HepG2 (cell line): Measurements from ENCODE around the gene ARID1A. TPM values are rescaled to one million over a fixed set of nuclear protein-coding genes. Genes with fewer than 3 reads are reported as not detected.
A peak's percentile ranks its signal among the peaks of the same experiment; 100 is the strongest.

ENCODE experiments used
- ATAC-seq: fragments of 200-7000 bp; cut with Tn5 transposase; 3 replicates; pipeline ENCODE4 v1.9.1; 2020; ENCODE audit warnings: mild to moderate bottlenecking, moderate library complexity
- BruUV-seq: library from RNA; stranded (reverse); fragments of 400-500 nt; replicated peaks from 2 replicates; lab custom pipeline; 2021; lab: Mats Ljungman, UMichigan
- CTCF ChIA-PET: fragments of 300-600 bp; formaldehyde crosslinking; extraction: SDS; loops from one replicate; lab custom pipeline; 2021; ENCODE audit warnings: low total read pairs, inconsistent platforms, low intra/inter-chr PET ratio; lab: Yijun Ruan, JAX
- POLR2A ChIA-PET: fragments of 350-600 bp; sonication (Branson Sonifier 250); formaldehyde crosslinking; loops from one replicate; lab custom pipeline; 2020; ENCODE audit warnings: antibody characterized with exemption, inconsistent platforms; lab: Yijun Ruan, JAX
- DNase-seq: peaks from one replicate; pipeline ENCODE4 v3.0.0-alpha.2; 2015; ENCODE audit warnings: low spot score
- FAIRE-seq: peaks from 3 replicates; lab custom pipeline; 2011; peaks lifted over from hg19 to GRCh38; lab: Jason Lieb, UNC
- H2AFZ ChIP-seq: one replicate; pipeline ENCODE4 v1.6.1; 2011; ENCODE audit warnings: low read length, inconsistent platforms
- H3K27ac ChIP-seq: fragments of 300-600 bp; 3 replicates; pipeline ENCODE4 v1.8.0; 2011; ENCODE audit warnings: mixed run types, mild to moderate bottlenecking, mixed read lengths, low read length, inconsistent platforms; ENCODE audit not compliant: insufficient read depth; ENCODE audit errors: extremely low read length
- H3K27me3 ChIP-seq, 2 experiments: fragments of 200-600 bp in 1 of 2; 2 replicates in 1 of 2; 3 replicates in 1 of 2; pipeline versions ENCODE4 v1.6.0 to v1.8.0; 2011; ENCODE audit warnings: low read length in 2 of 2, mild to moderate bottlenecking in 2 of 2, moderate library complexity in 2 of 2, inconsistent platforms in 1 of 2; ENCODE audit not compliant: insufficient read depth in 2 of 2, control insufficient read depth in 1 of 2
- H3K36me3 ChIP-seq, 2 experiments: fragments of 200-600 bp in 1 of 2; replicated peaks in 1 of 2; 2 replicates in 1 of 2; 3 replicates in 1 of 2; pipeline versions ENCODE4 v1.5.1 to v1.8.0; 2011; ENCODE audit warnings: low read length in 2 of 2, inconsistent platforms in 1 of 2; ENCODE audit not compliant: insufficient read depth in 2 of 2, control insufficient read depth in 1 of 2
- H3K4me1 ChIP-seq: 2 replicates; pipeline ENCODE4 v1.5.1; 2012; ENCODE audit warnings: low read length, inconsistent platforms; ENCODE audit not compliant: insufficient read depth
- H3K4me2 ChIP-seq: 2 replicates; pipeline ENCODE4 v1.6.0; 2011; ENCODE audit warnings: low read depth, low read length, inconsistent platforms
- H3K4me3 ChIP-seq, 3 experiments: fragments of 200-600 bp in 1 of 3; sonication (generic), shearing (Covaris generic) in 1 of 3; replicated peaks in 1 of 3; 2 replicates each; pipeline ENCODE4 v1.5.1; 2011 to 2016; ENCODE audit warnings: low read length in 3 of 3, inconsistent platforms in 2 of 3, low read depth in 2 of 3, mild to moderate bottlenecking in 2 of 3, control low read depth in 1 of 3, mixed read lengths in 1 of 3; ENCODE audit not compliant: insufficient read depth in 1 of 3
- H3K79me2 ChIP-seq: one replicate; pipeline ENCODE4 v1.6.1; 2011; ENCODE audit warnings: low read length, inconsistent platforms; ENCODE audit not compliant: insufficient read depth
- H3K9ac ChIP-seq: 2 replicates; pipeline ENCODE4 v1.6.0; 2011; ENCODE audit warnings: mild to moderate bottlenecking, low read depth, low read length, inconsistent platforms; ENCODE audit not compliant: insufficient read depth
- H3K9me3 ChIP-seq: 2 replicates; pipeline ENCODE4 v1.5.1; 2012; ENCODE audit warnings: mild to moderate bottlenecking, low read length
- H4K20me1 ChIP-seq: 2 replicates; pipeline ENCODE4 v1.6.0; 2011; ENCODE audit warnings: inconsistent platforms, mild to moderate bottlenecking, low read length, moderate library complexity; ENCODE audit not compliant: insufficient read depth
- AGO2 ChIP-seq: fragments of 200-400 bp; formaldehyde crosslinking; optimal IDR thresholded peaks from 2 replicates; pipeline ENCODE3; 2017; ENCODE audit warnings: mild to moderate bottlenecking, low read depth, low read length, moderate library complexity
- BCL6 ChIP-seq: IDR thresholded peaks from 2 replicates; pipeline ENCODE4 v1.6.1; 2016; ENCODE audit warnings: missing genetic modification reagents, missing compliant biosample characterization
- MYC ChIP-seq: sonication (generic); formaldehyde crosslinking; IDR thresholded peaks from 2 replicates; pipeline ENCODE4 v1.9.0; 2021; ENCODE audit warnings: missing genetic modification reagents, borderline replicate concordance
- SALL1 ChIP-seq: sonication (generic); formaldehyde crosslinking; IDR thresholded peaks from 2 replicates; pipeline ENCODE4 v1.8.0; 2022; ENCODE audit warnings: mild to moderate bottlenecking, missing genetic modification reagents
- TEAD2 ChIP-seq: sonication (generic); formaldehyde crosslinking; IDR thresholded peaks from 2 replicates; pipeline ENCODE4 v1.9.0; 2021; ENCODE audit warnings: missing genetic modification reagents
- ZKSCAN5 ChIP-seq: sonication (generic); formaldehyde crosslinking; IDR thresholded peaks from 2 replicates; pipeline ENCODE4 v1.5.1; 2020; ENCODE audit warnings: mild to moderate bottlenecking, missing genetic modification reagents
- ZNF337 ChIP-seq: sonication (generic); formaldehyde crosslinking; IDR thresholded peaks from 2 replicates; pipeline ENCODE4 v1.5.1; 2020; ENCODE audit warnings: missing genetic modification reagents, low read depth, mild to moderate bottlenecking, borderline replicate concordance
- ZNF367 ChIP-seq: sonication (generic); formaldehyde crosslinking; IDR thresholded peaks from 2 replicates; pipeline ENCODE4 v1.4.0; 2020; ENCODE audit warnings: missing genetic modification reagents, borderline replicate concordance
- WGBS: methylation state at CpG from one replicate; pipeline ENCODE4 v1.1.6; 2017; ENCODE audit warnings: low lambda C conversion rate; 5-methylcytosine and 5-hydroxymethylcytosine counted together
- in situ Hi-C: cut with HindIII; loops from 2 replicates; pipeline ENCODE4 v1.10.0; 2017; ENCODE audit warnings: low pct_unique_long_range_greater_than_20kb; ENCODE audit not compliant: extremely low pct_ligation_motif_present
- intact Hi-C: fragments of 100-400 bp; cut with micrococcal nuclease; formaldehyde crosslinking; loops from one replicate; pipeline ENCODE4 v1.10.0; 2022; ENCODE audit not compliant: unreplicated experiment
- polyA plus RNA-seq, 8 experiments: library from polyadenylated mRNA; depleted of rRNA in 3 of 8; stranded (reverse) in 7 of 8; unstranded in 1 of 8; fragments of >200 nt; fragmentation: Illumina TruSeq in 4 of 8; extraction: Trizol in 4 of 8; gene quantifications; 2 replicates each; pipeline versions ENCODE4 v1.2.1 to v1.2.3, GENCODE V29; 2011 to 2016; ENCODE audit warnings: low read depth in 4 of 8, missing spikeins in 1 of 8, mixed read lengths in 1 of 8; ENCODE audit not compliant: insufficient read depth in 1 of 8
- total RNA-seq, 5 experiments: library from RNA; depleted of rRNA; stranded (reverse); fragments of >200 nt; fragmentation: Illumina TruSeq; extraction: Trizol; gene quantifications; 2 replicates each; pipeline ENCODE4 v1.2.3, GENCODE V29; 2016; ENCODE audit warnings: low read depth in 1 of 5
- TF ChIP-seq, protein P1 (sequence below): sonication (generic); formaldehyde crosslinking; IDR thresholded peaks from 2 replicates; pipeline ENCODE4 v1.4.0; 2020; ENCODE audit warnings: missing genetic modification reagents
- TF ChIP-seq, protein P2 (sequence below): sonication (generic); formaldehyde crosslinking; IDR thresholded peaks from 2 replicates; pipeline ENCODE4 v1.4.0; 2020; ENCODE audit warnings: missing genetic modification reagents, borderline replicate concordance

The ARID1A gene
- total and polyA plus RNA-seq, 2 of the 13 experiments (the other 11 are each of a cell fraction or from before 2014, with no cell fraction given), result 11.9 to 15.9 TPM

DNA sequence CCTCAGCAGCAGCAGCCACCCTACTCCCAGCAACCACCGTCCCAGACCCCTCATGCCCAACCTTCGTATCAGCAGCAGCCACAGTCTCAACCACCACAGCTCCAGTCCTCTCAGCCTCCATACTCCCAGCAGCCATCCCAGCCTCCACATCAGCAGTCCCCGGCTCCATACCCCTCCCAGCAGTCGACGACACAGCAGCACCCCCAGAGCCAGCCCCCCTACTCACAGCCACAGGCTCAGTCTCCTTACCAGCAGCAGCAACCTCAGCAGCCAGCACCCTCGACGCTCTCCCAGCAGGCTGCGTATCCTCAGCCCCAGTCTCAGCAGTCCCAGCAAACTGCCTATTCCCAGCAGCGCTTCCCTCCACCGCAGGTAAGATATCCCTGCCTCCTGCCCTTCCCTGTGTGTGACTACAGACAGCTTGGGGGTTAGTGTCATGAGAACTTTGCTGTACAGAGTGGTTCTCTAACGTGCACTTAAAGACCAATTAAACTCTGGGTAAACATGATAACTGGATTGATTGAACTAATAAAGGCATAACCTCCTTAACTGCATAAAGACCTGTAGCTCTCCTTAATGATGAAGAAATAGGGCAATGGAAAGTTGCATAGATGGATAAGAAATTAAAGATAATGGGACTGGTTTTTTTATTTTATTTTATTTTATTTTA, 35.6 kb downstream of the ARID1A start:
- DNase-seq (no peak), ATAC-seq (no peak), FAIRE-seq (no peak)
- Histone ChIP-seq H3K4me2 (no peak overlapping the region), H3K4me1 (peaks cover 8% of the 10 kb centered on the region), H2AFZ (no peak overlapping the region), H3K9ac (no peak overlapping the region), H3K79me2 (peaks cover 37% of the 10 kb centered on the region), H3K27me3 (no peaks in the 10 kb centered on the region), H3K4me3 (no peak overlapping the region), H4K20me1 (peaks cover 20% of the 10 kb centered on the region), H3K36me3 (peaks cover 32 to 66% of the 10 kb centered on the region in 2 experiments), H3K9me3 (no peaks in the 10 kb centered on the region), H3K27ac (no peak overlapping the region)
- BruUV-seq, result no TSS peak
- TF ChIP-seq MYC (no peak), AGO2 (peak; percentile 48)
- ChIA-PET POLR2A (no interaction called here), CTCF (no interaction called here)
- in situ Hi-C loops, result no loop called here
- intact Hi-C loops, result no loop called here
- 99% methylated on average over 11 of the region's 11 CpGs for WGBS

DNA sequence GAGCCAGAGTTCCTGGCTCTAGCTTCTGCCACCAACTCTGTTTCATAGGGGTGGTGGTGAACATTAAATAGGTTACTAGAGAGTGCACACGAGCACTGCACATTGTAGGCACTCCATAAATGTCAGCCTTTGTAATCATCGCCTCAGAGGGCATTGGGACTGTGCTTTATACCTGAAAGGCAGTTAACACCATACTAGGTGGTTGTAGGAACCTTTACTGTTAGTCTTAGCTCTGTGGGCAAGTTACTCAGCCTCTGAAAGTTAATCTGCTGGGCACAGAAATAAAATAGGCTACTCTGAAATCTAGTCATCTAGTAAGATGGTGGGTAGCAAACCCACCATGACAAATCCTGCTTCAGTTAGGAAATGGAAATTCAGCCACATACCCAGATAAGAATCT, 37.6 kb downstream of the ARID1A start:
- H4K20me1 ChIP-seq, result peaks cover 3% of the 10 kb centered on the region; the same call in 1 of the 2 replicates
- no peak for TF ChIP-seq BCL6
- TF ChIP-seq ZNF367 (CRISPR knock-in tag), result no peak
- no peak for TF ChIP-seq ZKSCAN5 (CRISPR knock-in tag)
- TF ChIP-seq, protein P1, sequence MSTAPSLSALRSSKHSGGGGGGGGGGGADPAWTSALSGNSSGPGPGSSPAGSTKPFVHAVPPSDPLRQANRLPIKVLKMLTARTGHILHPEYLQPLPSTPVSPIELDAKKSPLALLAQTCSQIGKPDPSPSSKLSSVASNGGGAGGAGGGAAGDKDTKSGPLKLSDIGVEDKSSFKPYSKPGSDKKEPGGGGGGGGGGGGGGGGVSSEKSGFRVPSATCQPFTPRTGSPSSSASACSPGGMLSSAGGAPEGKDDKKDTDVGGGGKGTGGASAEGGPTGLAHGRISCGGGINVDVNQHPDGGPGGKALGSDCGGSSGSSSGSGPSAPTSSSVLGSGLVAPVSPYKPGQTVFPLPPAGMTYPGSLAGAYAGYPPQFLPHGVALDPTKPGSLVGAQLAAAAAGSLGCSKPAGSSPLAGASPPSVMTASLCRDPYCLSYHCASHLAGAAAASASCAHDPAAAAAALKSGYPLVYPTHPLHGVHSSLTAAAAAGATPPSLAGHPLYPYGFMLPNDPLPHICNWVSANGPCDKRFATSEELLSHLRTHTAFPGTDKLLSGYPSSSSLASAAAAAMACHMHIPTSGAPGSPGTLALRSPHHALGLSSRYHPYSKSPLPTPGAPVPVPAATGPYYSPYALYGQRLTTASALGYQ, result no peak
- TF ChIP-seq TEAD2 (CRISPR knock-in tag), result no peak
- TF ChIP-seq, protein P2, sequence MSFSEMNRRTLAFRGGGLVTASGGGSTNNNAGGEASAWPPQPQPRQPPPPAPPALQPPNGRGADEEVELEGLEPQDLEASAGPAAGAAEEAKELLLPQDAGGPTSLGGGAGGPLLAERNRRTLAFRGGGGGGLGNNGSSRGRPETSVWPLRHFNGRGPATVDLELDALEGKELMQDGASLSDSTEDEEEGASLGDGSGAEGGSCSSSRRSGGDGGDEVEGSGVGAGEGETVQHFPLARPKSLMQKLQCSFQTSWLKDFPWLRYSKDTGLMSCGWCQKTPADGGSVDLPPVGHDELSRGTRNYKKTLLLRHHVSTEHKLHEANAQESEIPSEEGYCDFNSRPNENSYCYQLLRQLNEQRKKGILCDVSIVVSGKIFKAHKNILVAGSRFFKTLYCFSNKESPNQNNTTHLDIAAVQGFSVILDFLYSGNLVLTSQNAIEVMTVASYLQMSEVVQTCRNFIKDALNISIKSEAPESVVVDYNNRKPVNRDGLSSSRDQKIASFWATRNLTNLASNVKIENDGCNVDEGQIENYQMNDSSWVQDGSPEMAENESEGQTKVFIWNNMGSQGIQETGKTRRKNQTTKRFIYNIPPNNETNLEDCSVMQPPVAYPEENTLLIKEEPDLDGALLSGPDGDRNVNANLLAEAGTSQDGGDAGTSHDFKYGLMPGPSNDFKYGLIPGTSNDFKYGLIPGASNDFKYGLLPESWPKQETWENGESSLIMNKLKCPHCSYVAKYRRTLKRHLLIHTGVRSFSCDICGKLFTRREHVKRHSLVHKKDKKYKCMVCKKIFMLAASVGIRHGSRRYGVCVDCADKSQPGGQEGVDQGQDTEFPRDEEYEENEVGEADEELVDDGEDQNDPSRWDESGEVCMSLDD, result no peak
- no peak for TF ChIP-seq SALL1 (CRISPR knock-in tag)
- TF ChIP-seq ZNF337, result no peak

More for the DNA sequence above, 37.6 kb downstream of the ARID1A start:
- FAIRE-seq (no peak), DNase-seq (no peak), ATAC-seq (no peak)
- no peak overlapping the region for H3K27ac ChIP-seq
- no peaks in the 10 kb centered on the region for H3K9me3 ChIP-seq
- peaks cover 36 to 77% of the 10 kb centered on the region in 2 experiments for H3K36me3 ChIP-seq
- WGBS, result 100% methylated on average over 2 of the region's 2 CpGs
- in situ Hi-C loops, result no loop called here
- intact Hi-C loops, result no loop called here
- no peak overlapping the region for H2AFZ ChIP-seq
- no peak overlapping the region for H3K9ac ChIP-seq
- H3K4me3 ChIP-seq, result no peak overlapping the region
- H3K27me3 ChIP-seq, result no peaks in the 10 kb centered on the region
- H3K79me2 ChIP-seq, result peaks cover 18% of the 10 kb centered on the region
- POLR2A ChIA-PET, result no interaction called here
- no TSS peak for BruUV-seq
- H3K4me2 ChIP-seq, result no peak overlapping the region
- H3K4me1 ChIP-seq, result no peaks in the 10 kb centered on the region
- CTCF ChIA-PET, result no interaction called here
